ENCODE measurements around the gene DPT. TPM values are rescaled to one million over a fixed set of nuclear protein-coding genes. Genes with fewer than 3 reads are reported as not detected.

DPT gene
- total RNA-seq, 4 donors from 2014 or later, result 21.3 to 81.5 (median 40.0) TPM

DNA sequence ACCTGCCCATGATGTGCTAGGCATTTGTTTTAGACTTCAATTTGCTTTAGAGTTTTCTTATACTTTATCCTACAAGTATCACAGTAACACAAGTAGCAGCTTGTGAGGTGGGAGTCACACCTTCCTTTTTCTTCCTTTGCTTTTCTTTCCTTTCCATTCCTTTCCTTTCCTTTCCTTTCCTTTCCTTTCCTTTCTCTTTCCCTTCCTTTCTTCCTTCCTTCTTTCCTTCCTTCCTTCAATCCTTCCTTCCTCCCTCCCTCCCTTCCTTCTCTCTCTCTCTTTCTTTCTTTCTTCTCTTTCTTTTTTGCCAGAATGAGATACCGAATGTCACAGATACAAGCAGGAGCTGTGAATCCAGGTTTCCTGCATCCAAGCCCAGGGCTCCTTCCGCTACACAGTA, 3.9 kb downstream of the DPT start:
- Histone ChIP-seq H3K27me3 (no peaks in the 10 kb centered on the region), H3K4me3 (no peak overlapping the region), H3K4me1 (peaks cover 0 to 24% (median 0%) of the 10 kb centered on the region in 4 donors), H3K9me3 (no peaks in the 10 kb centered on the region), H3K36me3 (no peaks in the 10 kb centered on the region), H3K27ac (no peak overlapping the region)
- WGBS, 2 donors, result 97 to 100% methylated on average over 2 of the region's 2 CpGs
- no peak for DNase-seq (ENCODE audit: low spot score in 2 of 2)
- TF ChIP-seq POLR2A (IDR thresholded peaks at IDR 0.05), result no peak
- TF ChIP-seq, protein P1, sequence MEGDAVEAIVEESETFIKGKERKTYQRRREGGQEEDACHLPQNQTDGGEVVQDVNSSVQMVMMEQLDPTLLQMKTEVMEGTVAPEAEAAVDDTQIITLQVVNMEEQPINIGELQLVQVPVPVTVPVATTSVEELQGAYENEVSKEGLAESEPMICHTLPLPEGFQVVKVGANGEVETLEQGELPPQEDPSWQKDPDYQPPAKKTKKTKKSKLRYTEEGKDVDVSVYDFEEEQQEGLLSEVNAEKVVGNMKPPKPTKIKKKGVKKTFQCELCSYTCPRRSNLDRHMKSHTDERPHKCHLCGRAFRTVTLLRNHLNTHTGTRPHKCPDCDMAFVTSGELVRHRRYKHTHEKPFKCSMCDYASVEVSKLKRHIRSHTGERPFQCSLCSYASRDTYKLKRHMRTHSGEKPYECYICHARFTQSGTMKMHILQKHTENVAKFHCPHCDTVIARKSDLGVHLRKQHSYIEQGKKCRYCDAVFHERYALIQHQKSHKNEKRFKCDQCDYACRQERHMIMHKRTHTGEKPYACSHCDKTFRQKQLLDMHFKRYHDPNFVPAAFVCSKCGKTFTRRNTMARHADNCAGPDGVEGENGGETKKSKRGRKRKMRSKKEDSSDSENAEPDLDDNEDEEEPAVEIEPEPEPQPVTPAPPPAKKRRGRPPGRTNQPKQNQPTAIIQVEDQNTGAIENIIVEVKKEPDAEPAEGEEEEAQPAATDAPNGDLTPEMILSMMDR (IDR thresholded peaks at IDR 0.05), result no peak
- TF ChIP-seq EP300 (IDR thresholded peaks at IDR 0.05), result no peak

DNA sequence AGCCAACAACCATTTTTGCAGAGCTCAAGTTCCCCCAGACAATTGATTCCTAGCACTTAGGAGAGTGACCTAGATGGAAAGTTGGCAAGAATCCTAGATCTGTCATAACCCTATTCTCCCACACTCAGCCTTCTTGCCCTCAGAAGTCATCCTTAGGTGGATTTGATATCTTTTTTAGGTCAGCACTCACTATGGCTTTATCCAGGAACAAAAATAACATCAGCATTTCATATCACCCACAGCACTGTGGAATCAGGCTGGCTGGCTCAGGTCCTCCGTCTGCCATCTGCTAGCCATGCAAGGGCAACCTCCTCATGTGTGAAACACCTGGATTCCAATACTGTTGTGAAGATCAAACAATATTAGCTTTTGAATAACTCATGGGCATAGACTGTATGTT, 6.0 kb downstream of the DPT start:
- DNase-seq (ENCODE audit: low spot score in 2 of 2), result no peak
- Histone ChIP-seq H3K4me1 (peaks cover 0 to 12% (median 0%) of the 10 kb centered on the region in 4 donors), H3K4me3 (no peak overlapping the region), H3K27me3 (no peaks in the 10 kb centered on the region), H3K27ac (no peak overlapping the region), H3K36me3 (no peaks in the 10 kb centered on the region), H3K9me3 (no peaks in the 10 kb centered on the region)
- WGBS, 2 donors, result 0 to 59% methylated on average over 1 of the region's 1 CpG
- TF ChIP-seq POLR2A (IDR thresholded peaks at IDR 0.05) (no peak), EP300 (IDR thresholded peaks at IDR 0.05) (no peak)
- TF ChIP-seq, protein P1 (IDR thresholded peaks at IDR 0.05), result no peak

DNA sequence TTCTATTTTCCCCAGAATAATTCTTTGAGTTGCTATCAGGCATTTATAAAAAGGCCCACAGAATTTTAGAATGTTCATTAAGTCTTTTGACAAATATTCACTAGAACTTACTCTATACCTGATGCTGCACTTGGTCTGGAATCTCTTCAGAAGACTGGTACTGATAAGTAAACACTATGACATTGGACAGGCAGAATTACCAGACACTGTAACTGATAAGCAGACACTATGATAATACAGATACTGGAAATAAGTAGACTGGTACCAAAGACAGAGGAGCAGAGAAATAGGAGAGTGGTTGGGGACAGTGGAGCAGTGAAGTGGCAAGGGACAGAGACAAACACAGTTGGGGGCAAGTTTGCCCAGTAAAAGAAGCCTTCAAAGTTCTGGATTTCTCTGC, 8.2 kb downstream of the DPT start:
- no peak overlapping the region for H3K27ac ChIP-seq

DNA sequence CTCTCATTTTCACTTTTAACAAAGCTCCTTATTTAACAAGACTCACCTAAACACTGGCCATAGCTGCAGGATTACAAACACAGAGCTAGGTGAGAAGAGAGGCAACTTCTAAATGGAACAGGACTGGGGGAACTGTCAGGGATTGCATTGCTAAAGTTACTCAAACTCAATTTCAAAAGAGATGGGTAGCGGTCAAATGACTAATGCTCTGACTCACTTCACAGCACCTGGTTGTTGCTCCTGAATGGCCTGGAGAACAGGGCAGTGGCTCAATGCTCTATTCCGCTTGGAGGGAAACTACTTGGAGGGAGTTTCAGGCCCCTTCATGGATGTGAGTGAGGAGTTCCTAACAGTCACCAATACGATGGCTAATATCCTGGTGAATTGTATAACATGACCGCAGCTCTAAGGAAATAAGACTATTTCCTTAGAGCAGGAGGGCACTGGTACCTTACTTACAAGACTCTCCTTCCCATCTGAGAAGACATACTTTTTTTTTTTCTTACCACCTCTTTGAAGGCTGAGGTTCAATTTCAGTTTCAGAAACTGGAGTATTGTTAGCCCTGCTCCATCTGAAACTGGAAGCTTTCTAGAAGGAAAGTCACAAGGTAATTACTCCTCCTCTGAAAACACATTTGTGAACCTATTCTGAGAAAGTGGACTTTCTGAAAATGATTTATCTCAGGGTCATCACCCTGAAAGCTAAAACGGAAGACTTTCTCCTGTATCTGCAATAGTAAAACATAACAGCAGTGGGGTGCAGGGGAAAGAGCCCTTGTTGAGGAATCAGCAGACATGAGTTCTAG, 9.5 kb downstream of the DPT start:
- no peak for TF ChIP-seq EP300 (IDR thresholded peaks at IDR 0.05)
- TF ChIP-seq POLR2A (IDR thresholded peaks at IDR 0.05), result no peak
- TF ChIP-seq, protein P1 (IDR thresholded peaks at IDR 0.05), result no peak
- Histone ChIP-seq H3K27me3 (no peaks in the 10 kb centered on the region), H3K9me3 (no peaks in the 10 kb centered on the region), H3K4me3 (no peak overlapping the region), H3K36me3 (no peaks in the 10 kb centered on the region), H3K4me1 (no peaks in the 10 kb centered on the region), H3K27ac (no peak overlapping the region)
- DNase-seq (ENCODE audit: low spot score in 2 of 2), result no peak
- WGBS, 2 donors, result 89 to 93% methylated on average over 5 of the region's 5 CpGs

More for the DNA sequence above, 8.2 kb downstream of the DPT start:
- H3K4me1 ChIP-seq, result peaks cover 0 to 4% (median 0%) of the 10 kb centered on the region in 4 donors
- H3K36me3 ChIP-seq, result no peaks in the 10 kb centered on the region
- DNase-seq (ENCODE audit: low spot score in 2 of 2), result no peak
- no peak for TF ChIP-seq POLR2A (IDR thresholded peaks at IDR 0.05)
- TF ChIP-seq, protein P1 (IDR thresholded peaks at IDR 0.05), result no peak
- no peak for TF ChIP-seq EP300 (IDR thresholded peaks at IDR 0.05)
- no peaks in the 10 kb centered on the region for H3K27me3 ChIP-seq
- H3K9me3 ChIP-seq, result no peaks in the 10 kb centered on the region
- no peak overlapping the region for H3K4me3 ChIP-seq
